ENCODE results near the gene STAT5A. TPM values are rescaled to one million over a fixed set of nuclear protein-coding genes. Genes with fewer than 3 reads are reported as not detected.

STAT5A gene
- total and polyA plus RNA-seq, 2 experiments from 2014 or later = 2.3 to 18.1 TPM

- no peak for TF ChIP-seq NANOG (IDR thresholded peaks at IDR 0.05; ENCODE audit: borderline replicate concordance)
- Mint-ChIP-seq H3K9me3 (no peaks in the 10 kb centered on the region), H3K4me3 (no peak overlapping the region), H3K4me1 (peaks cover 11% of the 10 kb centered on the region; the same call in 2 of the 3 replicates), H3K27ac (0 out of 2 replicates have a peak overlapping the region, but pooled peaks have one; percentile 8), H3K27me3 (ENCODE audit: insufficient read depth, low read depth, poor library complexity) (peaks cover 3% of the 10 kb centered on the region), H3K36me3 (ENCODE audit: low read depth) (peaks cover 71% of the 10 kb centered on the region)
- H3K79me2 ChIP-seq (replicated peaks; ENCODE audit: insufficient read depth) = no peaks in the 10 kb centered on the region
- H3K4me3 ChIP-seq = no peak overlapping the region
- H3K4me2 ChIP-seq = no peak overlapping the region
- no peaks in the 10 kb centered on the region for H3K27me3 ChIP-seq (ENCODE audit: insufficient read depth)
- no peak for ATAC-seq
- DNase-seq (ENCODE audit: low spot score) = no peak
- H3K36me3 ChIP-seq (ENCODE audit: insufficient read depth) = peaks cover 29% of the 10 kb centered on the region
- no peaks in the 10 kb centered on the region for H3K9me2 ChIP-seq (ENCODE audit: insufficient read depth)
- no peak overlapping the region for H3K27ac ChIP-seq (ENCODE audit: low read depth)
- H3K4me1 ChIP-seq (ENCODE audit: insufficient read depth) = 0 out of 2 replicates have a peak, but pooled peaks cover 6% of the 10 kb centered on the region
- H3F3A ChIP-seq (replicated peaks; ENCODE audit: low read depth) = peaks cover 8% of the 10 kb centered on the region
- H4K20me1 ChIP-seq (replicated peaks; ENCODE audit: insufficient read depth) = no peaks in the 10 kb centered on the region; the same call in 1 of the 2 replicates
- H2AFZ ChIP-seq = no peak overlapping the region
Measured at GRCh38 chr17:42341568-42341967, 53.3 kb downstream of the STAT5A start.

- H3K4me3 ChIP-seq = no peak overlapping the region
- no peak for TF ChIP-seq ZNF114 (CRISPR knock-in tag; IDR thresholded peaks at IDR 0.05)
- TF ChIP-seq ZNF331 (CRISPR knock-in tag; IDR thresholded peaks at IDR 0.05; ENCODE audit: low read depth) = no peak
- no peak for TF ChIP-seq EZH2phosphoT487 (IDR thresholded peaks at IDR 0.05; ENCODE audit: unreplicated experiment)
- no peak for TF ChIP-seq EZH2 (IDR thresholded peaks at IDR 0.05; ENCODE audit: low read depth, unreplicated experiment)
- TF ChIP-seq NANOG (IDR thresholded peaks at IDR 0.05; ENCODE audit: borderline replicate concordance) = no peak
- no peak for TF ChIP-seq ETS1 (IDR thresholded peaks at IDR 0.05)
- no peak for TF ChIP-seq CTCF (conservative IDR thresholded peaks at IDR 0.05; ENCODE audit: low read depth in 2 of 2)
- no peak for TF ChIP-seq CREB1 (CRISPR knock-in tag; IDR thresholded peaks at IDR 0.05; ENCODE audit: low read depth)
- no peak for TF ChIP-seq POLR2AphosphoS5 (IDR thresholded peaks at IDR 0.05; ENCODE audit: low read depth)
- TF ChIP-seq REST (IDR thresholded peaks at IDR 0.05; ENCODE audit: unreplicated experiment) = no peak
- no peak for TF ChIP-seq JUNB (IDR thresholded peaks at IDR 0.05; ENCODE audit: unreplicated experiment)
- no peak for TF ChIP-seq STAT1 (IDR thresholded peaks at IDR 0.05; ENCODE audit: unreplicated experiment)
Measured at GRCh38 chr17:42342242-42343008, 54.1 kb downstream of the STAT5A start.

More at GRCh38 chr17:42342242-42343008, 54.1 kb downstream of the STAT5A start:
- peaks cover 71% of the 10 kb centered on the region for H3K36me3 Mint-ChIP-seq (ENCODE audit: low read depth)
- DNase-seq (ENCODE audit: low spot score) (no peak), ATAC-seq (no peak)
- H3K4me1 ChIP-seq (ENCODE audit: insufficient read depth) = peaks cover 6% of the 10 kb centered on the region; the same call in 1 of the 2 replicates
- no peak overlapping the region for H3K4me3 Mint-ChIP-seq
- H3K9me3 Mint-ChIP-seq = no peaks in the 10 kb centered on the region
- H3F3A ChIP-seq (replicated peaks; ENCODE audit: low read depth) = peaks cover 9% of the 10 kb centered on the region
- H3K27ac Mint-ChIP-seq = peak overlapping the region; percentile 45
- no peak overlapping the region for H3K27ac ChIP-seq (ENCODE audit: low read depth)
- peaks cover 16% of the 10 kb centered on the region; the same call in 2 of the 3 replicates for H3K4me1 Mint-ChIP-seq
- no peaks in the 10 kb centered on the region; the same call in 1 of the 2 replicates for H4K20me1 ChIP-seq (replicated peaks; ENCODE audit: insufficient read depth)
- no peaks in the 10 kb centered on the region for H3K27me3 ChIP-seq (ENCODE audit: insufficient read depth)
- peaks cover 22% of the 10 kb centered on the region for H3K36me3 ChIP-seq (ENCODE audit: insufficient read depth)
- H3K27me3 Mint-ChIP-seq (ENCODE audit: insufficient read depth, low read depth, poor library complexity) = peaks cover 3% of the 10 kb centered on the region
- peaks cover 4% of the 10 kb centered on the region for H3K79me2 ChIP-seq (replicated peaks; ENCODE audit: insufficient read depth)
- H3K9me2 ChIP-seq (ENCODE audit: insufficient read depth) = no peaks in the 10 kb centered on the region
- H2AFZ ChIP-seq = no peak overlapping the region
- no peak overlapping the region for H3K4me2 ChIP-seq

Data from GM23338 (cell line).